SK-N-SH (cell line): Measurements from ENCODE around the gene LDB3. TPM values are rescaled to one million over a fixed set of nuclear protein-coding genes. Genes with fewer than 3 reads are reported as not detected.

ENCODE experiments used
- CTCF ChIA-PET: fragments of 300-600, 350-600 bp; formaldehyde crosslinking; extraction: SDS; loops from one replicate; lab custom pipeline; 2021; lab: Yijun Ruan, JAX
- POLR2A ChIA-PET: fragments of 350-600 bp; sonication (Branson Sonifier 250); formaldehyde crosslinking; extraction: SDS; loops from one replicate; lab custom pipeline; 2020; ENCODE audit warnings: antibody characterized with exemption, inconsistent platforms; lab: Yijun Ruan, JAX
- DNase-seq: peaks from one replicate; pipeline ENCODE4 v3.0.0; 2012
- H2AFZ ChIP-seq: fragments of 200-600 bp; sonication (generic); 2 replicates; pipeline ENCODE4 v1.8.1; 2016; ENCODE audit warnings: antibody characterized with exemption, mild to moderate bottlenecking, low read depth
- H3F3A ChIP-seq: fragments of 200-600 bp; sonication (generic); replicated peaks from 2 replicates; pipeline ENCODE3; 2016; ENCODE audit warnings: antibody characterized with exemption, mild to moderate bottlenecking; ENCODE audit not compliant: insufficient read depth
- H3K27ac ChIP-seq, 2 experiments: fragments of 200-500 bp in 1 of 2; fragments of 200-600 bp in 1 of 2; sonication (Bioruptor generic) in 1 of 2; sonication (generic), shearing (Covaris generic) in 1 of 2; 2 replicates each; pipeline versions ENCODE4 v1.5.1 to v1.6.1; 2014 to 2016; ENCODE audit warnings: low read depth in 2 of 2, inconsistent platforms in 1 of 2, low read length in 1 of 2, mild to moderate bottlenecking in 1 of 2, mixed read lengths in 1 of 2
- H3K27me3 ChIP-seq: fragments of 200-600 bp; sonication (generic), shearing (Covaris generic); 2 replicates; pipeline ENCODE4 v1.6.1; 2016; ENCODE audit warnings: mixed run types; ENCODE audit not compliant: insufficient read depth
- H3K36me3 ChIP-seq, 2 experiments: fragments of 200-500 bp in 1 of 2; fragments of 200-600 bp in 1 of 2; sonication (Bioruptor generic) in 1 of 2; sonication (generic) in 1 of 2; replicated peaks in 1 of 2; 2 replicates each; pipeline versions ENCODE3 to v1.5.1; 2014 to 2016; ENCODE audit warnings: low read length in 1 of 2, mild to moderate bottlenecking in 1 of 2; ENCODE audit not compliant: insufficient read depth in 2 of 2, control insufficient read depth in 1 of 2
- H3K4me1 ChIP-seq, 2 experiments: fragments of 200-500 bp in 1 of 2; fragments of 200-600 bp in 1 of 2; sonication (Bioruptor generic) in 1 of 2; sonication (generic), shearing (Covaris generic) in 1 of 2; 2 replicates each; pipeline versions ENCODE4 v1.5.1 to v1.6.1; 2014 to 2016; ENCODE audit warnings: low read depth in 1 of 2, low read length in 1 of 2, mixed run types in 1 of 2; ENCODE audit not compliant: insufficient read depth in 2 of 2, control insufficient read depth in 1 of 2
- H3K4me2 ChIP-seq: fragments of 200-600 bp; sonication (generic), shearing (Covaris generic); 2 replicates; pipeline ENCODE4 v1.6.1; 2017; ENCODE audit warnings: mixed run types
- H3K4me3 ChIP-seq, 2 experiments: fragments of 200-500 bp in 1 of 2; fragments of 200-600 bp in 1 of 2; sonication (Bioruptor generic) in 1 of 2; sonication (generic), shearing (Covaris generic) in 1 of 2; 2 replicates each; pipeline versions ENCODE4 v1.5.1 to v1.8.1; 2014 to 2016; ENCODE audit warnings: low read depth in 2 of 2, inconsistent platforms in 1 of 2, low read length in 1 of 2, mild to moderate bottlenecking in 1 of 2, mixed read lengths in 1 of 2, moderate library complexity in 1 of 2
- H3K79me2 ChIP-seq: fragments of 200-600 bp; sonication (generic); 2 replicates; pipeline ENCODE4 v1.8.1; 2017; ENCODE audit warnings: mild to moderate bottlenecking; ENCODE audit not compliant: insufficient read depth
- H3K9ac ChIP-seq: fragments of 200-600 bp; sonication (generic); 2 replicates; pipeline ENCODE4 v1.6.1; 2017; ENCODE audit warnings: mixed run types
- H3K9me2 ChIP-seq: fragments of 200-600 bp; sonication (generic); 2 replicates; pipeline ENCODE4 v1.6.1; 2017; ENCODE audit warnings: mixed run types
- H3K9me3 ChIP-seq: fragments of 200-600 bp; sonication (generic); 2 replicates; pipeline ENCODE4 v1.6.1; 2017; ENCODE audit warnings: mixed run types, mild to moderate bottlenecking, moderate library complexity
- H4K20me1 ChIP-seq: fragments of 200-600 bp; sonication (generic); 2 replicates; pipeline ENCODE4 v1.6.1; 2017; ENCODE audit warnings: mild to moderate bottlenecking, mixed run types; ENCODE audit not compliant: insufficient read depth
- CHD2 ChIP-seq: fragments of 150-350 bp; IDR thresholded peaks from 2 replicates; pipeline ENCODE4 v1.6.1; 2018; ENCODE audit warnings: low read length; ENCODE audit not compliant: partially characterized antibody
- EP300 ChIP-seq, 2 experiments: IDR thresholded peaks; 2 replicates each; pipeline versions ENCODE4 v1.4.0 to v1.6.1; 2012; ENCODE audit warnings: borderline replicate concordance in 1 of 2, low read depth in 1 of 2, low read length in 1 of 2
- FOSL2 ChIP-seq: IDR thresholded peaks from 2 replicates; pipeline ENCODE4 v1.4.0; 2012; ENCODE audit warnings: low read depth, mild to moderate bottlenecking, moderate library complexity, borderline replicate concordance
- GATA2 ChIP-seq: sonication (generic); formaldehyde crosslinking; IDR thresholded peaks from 2 replicates; pipeline ENCODE4 v1.5.0; 2020; ENCODE audit warnings: mild to moderate bottlenecking, missing genetic modification reagents
- MEF2A ChIP-seq: IDR thresholded peaks from 2 replicates; pipeline ENCODE4 v1.4.0; 2012; ENCODE audit warnings: low read depth, borderline replicate concordance
- MXI1 ChIP-seq: IDR thresholded peaks from 2 replicates; pipeline ENCODE4 v1.6.1; 2012; ENCODE audit warnings: mild to moderate bottlenecking, low read depth, low read length, improper control_type of control experiment
- NFIC ChIP-seq: IDR thresholded peaks from 2 replicates; pipeline ENCODE4 v1.4.0; 2012; ENCODE audit warnings: borderline replicate concordance
- RAD21 ChIP-seq: IDR thresholded peaks from 2 replicates; pipeline ENCODE4 v1.6.1; 2012; ENCODE audit warnings: mild to moderate bottlenecking, low read length
- RCOR1 ChIP-seq: fragments of 150-350 bp; IDR thresholded peaks from 2 replicates; pipeline ENCODE4 v1.6.1; 2017; ENCODE audit warnings: antibody characterized with exemption, low read length
- REST ChIP-seq: IDR thresholded peaks from 2 replicates; pipeline ENCODE4 v1.6.1; 2012; ENCODE audit warnings: mild to moderate bottlenecking, low read depth, low read length, moderate library complexity
- SMC3 ChIP-seq: IDR thresholded peaks from 2 replicates; pipeline ENCODE4 v1.6.1; 2012; ENCODE audit warnings: low read depth, low read length, improper control_type of control experiment
- USF1 ChIP-seq: IDR thresholded peaks from 2 replicates; pipeline ENCODE4 v1.4.0; 2012; ENCODE audit warnings: low read depth, borderline replicate concordance
- YY1 ChIP-seq: IDR thresholded peaks from 2 replicates; pipeline ENCODE4 v1.4.0; 2012; ENCODE audit warnings: low read depth, mild to moderate bottlenecking
- WGBS: methylation state at CpG from one replicate; pipeline ENCODE4 v1.1.6; 2017; ENCODE audit warnings: low lambda C conversion rate; 5-methylcytosine and 5-hydroxymethylcytosine counted together
- polyA plus RNA-seq, 3 experiments: library from polyadenylated mRNA; depleted of rRNA; stranded (reverse); fragments of >200 nt; gene quantifications; 2 replicates each; pipeline ENCODE4 v1.2.3, GENCODE V29; 2012

Gene LDB3
- polyA plus RNA-seq, 1 of the 3 experiments (the other 2 are of a cell fraction): 0.48 TPM

DNA sequence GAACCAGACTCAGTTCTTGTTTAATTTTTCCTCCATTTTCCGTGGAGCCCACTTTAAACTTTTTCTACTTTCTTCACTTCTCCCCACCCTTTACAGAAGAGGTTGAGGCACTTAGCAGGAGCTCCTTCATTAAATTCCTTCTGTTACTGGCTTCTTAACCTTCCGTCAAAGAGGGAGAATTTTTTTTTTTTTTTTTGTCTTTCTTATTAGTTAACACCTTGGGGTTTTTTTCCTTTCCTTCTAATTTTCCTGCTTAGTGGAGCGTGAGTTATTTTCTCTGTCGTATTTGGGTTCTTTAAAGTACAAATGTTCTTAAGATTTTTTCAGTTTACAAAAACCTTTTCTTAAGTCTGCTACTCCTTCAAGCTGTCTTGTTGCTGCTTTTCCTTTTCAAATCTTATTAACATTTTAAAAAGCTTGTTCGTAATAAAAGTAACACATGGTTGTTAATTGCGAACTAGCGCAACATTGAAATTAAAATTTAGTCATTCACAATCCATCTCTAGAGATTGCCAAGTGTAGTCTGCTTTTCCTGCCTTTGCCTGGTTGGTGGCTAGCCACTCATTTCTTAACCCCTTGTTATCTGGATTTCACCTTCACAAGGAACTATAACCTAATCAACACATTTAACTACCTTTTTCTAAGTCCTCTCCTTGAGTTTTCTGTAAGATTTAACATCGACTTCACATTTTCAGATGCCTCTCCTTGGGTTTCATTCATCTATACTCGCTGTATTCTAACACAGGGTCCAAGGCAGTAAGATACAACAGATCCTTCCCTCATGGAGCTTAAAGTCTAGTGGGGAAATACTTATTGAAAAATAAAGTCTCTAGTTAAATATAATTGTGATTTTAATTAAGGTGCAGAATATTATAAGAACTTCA, 90.1 kb downstream of the LDB3 start:
- Histone ChIP-seq H4K20me1 (peaks cover 52% of the 10 kb centered on the region), H3K27me3 (no peaks in the 10 kb centered on the region), H3K27ac (peak overlapping the region; percentile 89 to 92; a peak in 3 of 4 replicates), H3K4me1 (peaks cover 12 to 17% of the 10 kb centered on the region in 2 experiments; a peak in 3 of 4 replicates), H3K9me3 (no peaks in the 10 kb centered on the region), H3F3A (peaks cover 20% of the 10 kb centered on the region), H3K9me2 (no peaks in the 10 kb centered on the region), H3K4me3 (peak overlapping the region; percentile 88 to 91), H3K36me3 (no peaks in the 10 kb centered on the region), H3K4me2 (peak overlapping the region; percentile 82), H3K79me2 (peaks cover 86% of the 10 kb centered on the region), H2AFZ (no peak overlapping the region), H3K9ac (peak overlapping the region; percentile 94)
- no peak for TF ChIP-seq SMC3
- TF ChIP-seq RAD21: no peak
- no peak for TF ChIP-seq GATA2 (CRISPR knock-in tag)
- TF ChIP-seq EP300 (IDR thresholded peaks at IDR 0.05; ENCODE audit: borderline replicate concordance in 1 of 2, low read depth in 1 of 2, low read length in 1 of 2): no peak
- TF ChIP-seq CHD2: no peak
- TF ChIP-seq RCOR1: no peak
- TF ChIP-seq YY1: no peak
- 57% methylated on average over 9 of the region's 9 CpGs for WGBS
- no peak for DNase-seq
- CTCF ChIA-PET: interaction anchor here (1.3 to 5.8 kb wide), 4 partner anchors 12 to 141 kb away, joined by 4 to 21 read pairs (median 6); no protein-coding TSS in a partner anchor
- POLR2A ChIA-PET: no interaction called here

DNA sequence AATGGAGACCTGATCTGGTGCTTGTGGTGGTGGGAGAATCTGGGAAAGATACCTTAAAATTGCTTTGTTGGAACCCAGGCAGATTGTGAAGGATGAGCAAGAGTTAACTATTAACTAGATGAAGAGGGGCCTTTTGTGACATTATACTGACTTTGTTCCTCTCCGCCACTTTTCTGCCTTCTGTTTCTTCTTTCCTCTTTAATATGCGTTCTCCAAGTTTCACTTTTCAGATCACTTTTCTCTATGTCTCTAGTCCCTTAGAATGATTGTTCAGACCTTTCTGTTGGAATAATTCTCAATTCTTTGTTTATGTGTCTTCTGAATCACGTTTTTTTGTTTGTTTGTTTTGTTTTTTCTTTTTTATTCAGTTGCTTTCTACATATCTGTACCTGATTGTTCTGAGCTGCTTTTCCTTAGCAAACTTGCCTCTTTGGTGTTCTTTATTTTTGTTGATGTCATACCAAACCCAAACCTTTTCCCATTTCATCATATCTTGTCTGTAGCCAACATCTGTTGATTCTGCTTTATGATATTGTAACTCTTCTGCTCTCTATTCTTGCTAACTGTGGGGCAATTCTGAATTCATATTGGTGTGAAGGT, 90.9 kb downstream of the LDB3 start:
- H3K36me3 ChIP-seq: no peaks in the 10 kb centered on the region
- H2AFZ ChIP-seq: no peak overlapping the region
- peak overlapping the region; percentile 82 for H3K4me2 ChIP-seq
- no peak overlapping the region for H3K27ac ChIP-seq
- WGBS: 61% methylated on average over 3 of the region's 3 CpGs
- no peaks in the 10 kb centered on the region for H3K9me3 ChIP-seq
- H3K4me3 ChIP-seq: peak overlapping the region in 1 of 2 experiments; percentile 91; a peak in 2 of 4 replicates
- peaks cover 60% of the 10 kb centered on the region for H4K20me1 ChIP-seq
- POLR2A ChIA-PET: no interaction called here
- H3K4me1 ChIP-seq: peaks cover 9 to 13% of the 10 kb centered on the region in 2 experiments; a peak in 3 of 4 replicates
- H3K27me3 ChIP-seq: no peaks in the 10 kb centered on the region
- no peak for DNase-seq
- no peak for TF ChIP-seq NFIC
- no peak for TF ChIP-seq SMC3
- TF ChIP-seq FOSL2: no peak
- H3K9ac ChIP-seq: no peak overlapping the region
- H3K9me2 ChIP-seq: no peaks in the 10 kb centered on the region
- CTCF ChIA-PET: interaction anchor here (1.9 to 5.8 kb wide), 2 partner anchors 11 to 141 kb away, joined by 6 to 21 read pairs; no protein-coding TSS in a partner anchor
- H3F3A ChIP-seq: peaks cover 20% of the 10 kb centered on the region
- peaks cover 86% of the 10 kb centered on the region for H3K79me2 ChIP-seq

- 98% methylated on average over 5 of the region's 5 CpGs for WGBS
- CTCF ChIA-PET: no interaction called here
- H2AFZ ChIP-seq: no peak overlapping the region
- H3K4me1 ChIP-seq: peaks cover 4% of the 10 kb centered on the region in 2 experiments; a peak in 3 of 4 replicates
- peaks cover 95% of the 10 kb centered on the region for H4K20me1 ChIP-seq
- no peaks in the 10 kb centered on the region for H3K9me2 ChIP-seq
- POLR2A ChIA-PET: no interaction called here
- H3K36me3 ChIP-seq: no peaks in the 10 kb centered on the region
- peaks cover 6% of the 10 kb centered on the region for H3F3A ChIP-seq
- H3K79me2 ChIP-seq: peaks cover 100% of the 10 kb centered on the region
- DNase-seq: no peak
- H3K27me3 ChIP-seq: no peaks in the 10 kb centered on the region
- no peak overlapping the region for H3K27ac ChIP-seq
- no peak overlapping the region for H3K4me2 ChIP-seq
- TF ChIP-seq MXI1 (no peak), SMC3 (no peak), YY1 (no peak), REST (no peak), GATA2 (CRISPR knock-in tag) (no peak), MEF2A (no peak), RAD21 (no peak), RCOR1 (no peak), USF1 (no peak), FOSL2 (no peak)
- H3K4me3 ChIP-seq: no peak overlapping the region
- no peaks in the 10 kb centered on the region for H3K9me3 ChIP-seq
- no peak overlapping the region for H3K9ac ChIP-seq
Measured at GRCh38 chr10:86763404-86763803, 95.1 kb downstream of the LDB3 start.
